Activated CD8-positive, alpha-beta memory T cell treated with anti-CD3 and anti-CD28 coated beads for 36 hours (primary cell): ENCODE data around the gene ATIC. TPM values are rescaled to one million over a fixed set of nuclear protein-coding genes. Genes with fewer than 3 reads are reported as not detected.
"Not testable (repeated sequence)": the region's sequence is repeated elsewhere in the genome, so short reads cannot be mapped to it uniquely, and the experiment has no call there.

Experiments used
- CTCF ChIA-PET: fragments of 350-600 bp; sonication (Branson Sonifier 250); formaldehyde crosslinking; loops from one replicate; lab custom pipeline; 2021; ENCODE audit warnings: antibody characterized with exemption; lab: Charles Lee
- POLR2A ChIA-PET: fragments of 350-600 bp; sonication (Branson Sonifier 250); formaldehyde crosslinking; loops from one replicate; lab custom pipeline; 2021; ENCODE audit warnings: antibody characterized with exemption; lab: Charles Lee
- total RNA-seq, 2 experiments: library from RNA; stranded (reverse); gene quantifications; one replicate each; pipeline ENCODE4 v1.2.3, GENCODE V29; 2021

Gene ATIC
- total RNA-seq, 2 experiments from 2014 or later: 318 to 319 TPM

- CTCF ChIA-PET: no interaction called here
- POLR2A ChIA-PET: no interaction called here
Measured at GRCh38 chr2:215358312-215358845, 46.5 kb downstream of the ATIC start.

GRCh38 chr2:215358891-215359575, 47.2 kb downstream of the ATIC start:
- POLR2A ChIA-PET: no interaction called here

GRCh38 chr2:215359576-215359922, 47.7 kb downstream of the ATIC start:
- ChIA-PET POLR2A (no interaction called here), CTCF (no interaction called here)

More at GRCh38 chr2:215358891-215359575, 47.2 kb downstream of the ATIC start:
- CTCF ChIA-PET: no interaction called here

- CTCF ChIA-PET, POLR2A ChIA-PET: not testable (repeated sequence)
Measured at GRCh38 chr2:215360059-215360458, 48.2 kb downstream of the ATIC start.

GRCh38 chr2:215360596-215360995, 48.7 kb downstream of the ATIC start:
- CTCF ChIA-PET: no interaction called here
- POLR2A ChIA-PET: no interaction called here

GRCh38 chr2:215361211-215361875, 49.5 kb downstream of the ATIC start:
- ChIA-PET CTCF (no interaction called here), POLR2A (no interaction called here)

- POLR2A ChIA-PET: no interaction called here
- CTCF ChIA-PET: no interaction called here
Measured at GRCh38 chr2:215361876-215362561, 50.2 kb downstream of the ATIC start.

- CTCF ChIA-PET: no interaction called here
- POLR2A ChIA-PET: no interaction called here
Measured at GRCh38 chr2:215362562-215362904, 50.7 kb downstream of the ATIC start.

GRCh38 chr2:215363039-215363438, 51.2 kb downstream of the ATIC start:
- POLR2A ChIA-PET: no interaction called here
- CTCF ChIA-PET: no interaction called here

- POLR2A ChIA-PET: no interaction called here
- CTCF ChIA-PET: no interaction called here
Measured at GRCh38 chr2:215363461-215364156, 51.8 kb downstream of the ATIC start.

GRCh38 chr2:215364157-215365155, 52.6 kb downstream of the ATIC start:
- ChIA-PET CTCF (no interaction called here), POLR2A (no interaction called here)

GRCh38 chr2:215365184-215365658, 53.4 kb downstream of the ATIC start:
- ChIA-PET POLR2A (no interaction called here), CTCF (no interaction called here)

- ChIA-PET CTCF (interaction anchor here (0.6 kb wide), 1 partner anchor 59 kb away, joined by 3 read pairs; no protein-coding TSS in a partner anchor), POLR2A (no interaction called here)
Measured at GRCh38 chr2:215366440-215367032, 54.7 kb downstream of the ATIC start.

GRCh38 chr2:215367662-215368492, 56.0 kb downstream of the ATIC start:
- ChIA-PET CTCF (no interaction called here), POLR2A (no interaction called here)

GRCh38 chr2:215368493-215368809, 56.6 kb downstream of the ATIC start:
- CTCF ChIA-PET: no interaction called here

GRCh38 chr2:215369181-215369760, 57.4 kb downstream of the ATIC start:
- ChIA-PET CTCF (no interaction called here), POLR2A (no interaction called here)

More at GRCh38 chr2:215368493-215368809, 56.6 kb downstream of the ATIC start:
- POLR2A ChIA-PET: no interaction called here
